CD14-positive monocyte (primary cell): Measurements from ENCODE around the gene SSTR5. TPM values are rescaled to one million over a fixed set of nuclear protein-coding genes. Genes with fewer than 3 reads are reported as not detected.
"Not testable (repeated sequence)": the region's sequence is repeated elsewhere in the genome, so short reads cannot be mapped to it uniquely, and the experiment has no call there.

Source experiments
- DNase-seq, 3 donors: peaks; one replicate each; pipeline ENCODE4 v3.0.0-alpha.2; 2011 to 2022
- H2AFZ ChIP-seq: 2 replicates; pipeline ENCODE4 v1.6.0; 2012; ENCODE audit warnings: mild to moderate bottlenecking, low read depth, low read length, inconsistent platforms; ENCODE audit not compliant: insufficient read depth, poor library complexity, severe bottlenecking
- H3K27ac ChIP-seq, 2 donors: 1 replicate in 1 of 2; 2 replicates in 1 of 2; pipeline ENCODE4 v1.5.1; 2012 to 2013; ENCODE audit warnings: low read length in 2 of 2, control low read depth in 1 of 2, inconsistent platforms in 1 of 2, low read depth in 1 of 2, mild to moderate bottlenecking in 1 of 2
- H3K27me3 ChIP-seq, 2 donors: one replicate each; pipeline versions ENCODE4 v1.6.0 to v1.6.1; 2011 to 2013; ENCODE audit warnings: low read length in 2 of 2; ENCODE audit not compliant: control insufficient read depth in 2 of 2, insufficient read depth in 2 of 2
- H3K36me3 ChIP-seq, 2 donors: replicated peaks in 1 of 2; 1 replicate in 1 of 2; 2 replicates in 1 of 2; pipeline versions ENCODE4 v1.5.1 to v1.6.1; 2012 to 2013; ENCODE audit warnings: low read length in 2 of 2, control low read depth in 1 of 2, inconsistent platforms in 1 of 2, mild to moderate bottlenecking in 1 of 2; ENCODE audit not compliant: insufficient read depth in 2 of 2, control insufficient read depth in 1 of 2
- H3K4me1 ChIP-seq, 2 donors: 1 replicate in 1 of 2; 2 replicates in 1 of 2; pipeline versions ENCODE4 v1.5.1 to v1.6.1; 2012 to 2013; ENCODE audit warnings: low read length in 2 of 2, control low read depth in 1 of 2, inconsistent platforms in 1 of 2, mild to moderate bottlenecking in 1 of 2, moderate library complexity in 1 of 2; ENCODE audit not compliant: insufficient read depth in 2 of 2, control insufficient read depth in 1 of 2
- H3K4me2 ChIP-seq: replicated peaks from 2 replicates; pipeline ENCODE3; 2012; ENCODE audit warnings: low read length, moderate library complexity, mild to moderate bottlenecking; ENCODE audit not compliant: poor library complexity, severe bottlenecking; ENCODE audit errors: extremely low read depth
- H3K4me3 ChIP-seq, 3 experiments: fragments of 200-600 bp in 1 of 3; sonication (generic) in 1 of 3; replicated peaks in 1 of 3; 1 replicate in 2 of 3; 2 replicates in 1 of 3; pipeline ENCODE4 v1.5.1; 2011 to 2013; ENCODE audit warnings: low read length in 3 of 3, mild to moderate bottlenecking in 3 of 3, control low read depth in 2 of 3, low read depth in 2 of 3, inconsistent platforms in 1 of 3, moderate library complexity in 1 of 3
- H3K79me2 ChIP-seq: 2 replicates; pipeline ENCODE4 v1.6.0; 2012; ENCODE audit warnings: mild to moderate bottlenecking, control low read depth, inconsistent platforms, low read length, moderate library complexity; ENCODE audit not compliant: insufficient read depth
- H3K9ac ChIP-seq: 2 replicates; pipeline ENCODE4 v1.6.0; 2017; ENCODE audit warnings: low read length, mild to moderate bottlenecking; ENCODE audit not compliant: insufficient read depth, poor library complexity, severe bottlenecking
- H3K9me3 ChIP-seq, 2 donors: replicated peaks in 1 of 2; 1 replicate in 1 of 2; 2 replicates in 1 of 2; pipeline versions ENCODE4 v1.5.1 to v1.6.1; 2012 to 2013; ENCODE audit warnings: low read length in 2 of 2, control low read depth in 1 of 2; ENCODE audit not compliant: control insufficient read depth in 1 of 2, insufficient read depth in 1 of 2
- H4K20me1 ChIP-seq: 2 replicates; pipeline ENCODE4 v1.6.0; 2012; ENCODE audit warnings: mild to moderate bottlenecking, low read length, control low read depth, moderate library complexity; ENCODE audit not compliant: insufficient read depth
- H3K27ac Mint-ChIP-seq, 7 donors: one replicate each; pipeline ENCODE4 v1.8.0; 2020; ENCODE audit warnings: mild to moderate bottlenecking in 7 of 7, mixed read lengths in 7 of 7, moderate library complexity in 6 of 7, inconsistent platforms in 2 of 7
- H3K27me3 Mint-ChIP-seq, 3 donors: one replicate each; pipeline ENCODE4 v1.8.0; 2021 to 2022; ENCODE audit warnings: low read depth in 3 of 3, mild to moderate bottlenecking in 3 of 3, mixed read lengths in 3 of 3, moderate library complexity in 3 of 3, inconsistent platforms in 1 of 3
- H3K36me3 Mint-ChIP-seq, 2 donors: one replicate each; pipeline ENCODE4 v1.8.0; 2020; ENCODE audit warnings: mixed read lengths in 2 of 2, inconsistent platforms in 1 of 2, mild to moderate bottlenecking in 1 of 2
- H3K4me1 Mint-ChIP-seq: one replicate; pipeline ENCODE4 v1.8.0; 2020; ENCODE audit warnings: mild to moderate bottlenecking, mixed read lengths
- H3K4me3 Mint-ChIP-seq, 2 donors: one replicate each; pipeline ENCODE4 v1.8.0; 2020; ENCODE audit warnings: mild to moderate bottlenecking in 2 of 2, mixed read lengths in 2 of 2, moderate library complexity in 1 of 2
- H3K9me3 Mint-ChIP-seq, 7 donors: one replicate each; pipeline ENCODE4 v1.8.0; 2020 to 2022; ENCODE audit warnings: mixed read lengths in 7 of 7, mild to moderate bottlenecking in 6 of 7, moderate library complexity in 6 of 7, inconsistent platforms in 2 of 7
- WGBS: methylation state at CpG from one replicate; pipeline ENCODE4 v1.1.5; 2013; ENCODE audit warnings: missing lambda C conversion rate; ENCODE audit not compliant: insufficient coverage; 5-methylcytosine and 5-hydroxymethylcytosine counted together
- intact Hi-C, 2 donors: fragments of 100-400 bp; cut with micrococcal nuclease; formaldehyde crosslinking; loops; one replicate each; pipeline versions ENCODE4 v1.15.0 to v1.15.1; 2023
- polyA minus RNA-seq: library from RNA; depleted of rRNA, polyadenylated mRNA; stranded (reverse); fragments of >200 nt; gene quantifications from 2 replicates; pipeline ENCODE4 v1.2.3, GENCODE V29; 2012
- polyA plus RNA-seq, 3 donors: library from polyadenylated mRNA; depleted of rRNA in 1 of 3; unstranded in 2 of 3; stranded (reverse) in 1 of 3; fragments of 300-500 nt in 2 of 3; fragments of >200 nt in 1 of 3; fragmentation: Illumina TruSeq in 2 of 3; gene quantifications; 1 replicate in 2 of 3; 2 replicates in 1 of 3; pipeline ENCODE4 v1.2.3, GENCODE V29; 2012 to 2021
- total RNA-seq, 12 experiments: library from RNA in 1 of 12; stranded (reverse) in 1 of 12; fragments of 120-200 nt in 1 of 12; gene quantifications; one replicate each; pipeline ENCODE4 v1.2.4 and lab custom pipeline; 2013 to 2026; ENCODE audit warnings: mixed read lengths in 6 of 12, inconsistent platforms in 1 of 12
- TF ChIP-seq, protein P1 (sequence below): fragments of 200-600 bp; IDR thresholded peaks from one replicate; pipeline ENCODE4 v1.8.0; 2022; ENCODE audit warnings: antibody characterized with exemption, mild to moderate bottlenecking

Gene SSTR5
- not detected for total RNA-seq (2013)
- polyA plus RNA-seq: not detected
- not detected in 2 replicates for polyA minus RNA-seq
- total RNA-seq (lab: John Stamatoyannopoulos, UW): 0 to 0.64 (median 0) reads per million in 11 experiments

DNA sequence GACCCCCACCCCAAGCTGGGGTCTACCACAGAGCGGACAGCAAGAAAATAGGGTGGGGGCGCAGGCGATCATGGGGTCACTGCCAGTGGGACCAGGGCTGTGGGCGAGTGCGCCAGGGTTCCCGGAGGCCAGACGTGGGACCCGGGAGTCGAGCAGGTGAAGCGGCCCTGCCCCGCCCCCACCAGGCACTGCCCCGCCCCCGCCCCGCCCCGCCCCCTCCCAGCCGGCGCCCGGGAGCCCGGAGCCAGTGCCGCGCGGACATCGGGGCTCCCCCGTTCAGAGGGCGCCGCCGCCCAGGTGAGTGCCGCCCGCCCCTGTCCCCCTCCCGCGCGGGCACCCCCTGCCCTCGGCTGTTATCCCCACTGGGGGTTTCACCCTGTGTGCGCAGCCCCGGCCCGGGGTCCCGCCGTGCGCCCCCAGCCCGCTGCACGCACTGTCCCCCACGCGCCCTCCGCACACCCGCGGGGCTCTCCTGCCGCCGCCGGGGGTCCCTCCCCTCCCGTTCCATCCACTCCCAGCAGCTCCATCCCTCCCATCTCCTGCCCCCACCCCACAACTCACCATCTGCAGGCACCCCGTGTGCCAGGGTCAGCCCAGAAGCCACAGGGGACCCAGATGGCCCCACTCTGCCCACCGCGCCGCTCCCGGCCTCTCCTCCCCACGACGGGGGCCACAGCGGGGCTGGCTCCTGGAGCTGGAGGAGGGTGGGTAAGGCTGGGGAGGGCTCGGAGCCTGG lies at the start of gene SSTR5:
Gene SSTR5 (plus strand): TSS at position 222 of the 736 bp plus-strand sequence. CDS start 6,122 bp downstream, outside the sequence.
- TF ChIP-seq, protein P1, sequence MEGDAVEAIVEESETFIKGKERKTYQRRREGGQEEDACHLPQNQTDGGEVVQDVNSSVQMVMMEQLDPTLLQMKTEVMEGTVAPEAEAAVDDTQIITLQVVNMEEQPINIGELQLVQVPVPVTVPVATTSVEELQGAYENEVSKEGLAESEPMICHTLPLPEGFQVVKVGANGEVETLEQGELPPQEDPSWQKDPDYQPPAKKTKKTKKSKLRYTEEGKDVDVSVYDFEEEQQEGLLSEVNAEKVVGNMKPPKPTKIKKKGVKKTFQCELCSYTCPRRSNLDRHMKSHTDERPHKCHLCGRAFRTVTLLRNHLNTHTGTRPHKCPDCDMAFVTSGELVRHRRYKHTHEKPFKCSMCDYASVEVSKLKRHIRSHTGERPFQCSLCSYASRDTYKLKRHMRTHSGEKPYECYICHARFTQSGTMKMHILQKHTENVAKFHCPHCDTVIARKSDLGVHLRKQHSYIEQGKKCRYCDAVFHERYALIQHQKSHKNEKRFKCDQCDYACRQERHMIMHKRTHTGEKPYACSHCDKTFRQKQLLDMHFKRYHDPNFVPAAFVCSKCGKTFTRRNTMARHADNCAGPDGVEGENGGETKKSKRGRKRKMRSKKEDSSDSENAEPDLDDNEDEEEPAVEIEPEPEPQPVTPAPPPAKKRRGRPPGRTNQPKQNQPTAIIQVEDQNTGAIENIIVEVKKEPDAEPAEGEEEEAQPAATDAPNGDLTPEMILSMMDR: no peak
- Histone ChIP-seq H3K4me3 (no peak within 1 kb of the TSS), H3K79me2 (no peaks in the 10 kb centered on the region), H3K9me3 (no peaks in the 10 kb centered on the region), H3K9ac (no peak within 1 kb of the TSS), H4K20me1 (no peaks in the 10 kb centered on the region), H3K27ac (no peak within 1 kb of the TSS), H3K36me3 (no peaks in the 10 kb centered on the region), H3K27me3 (peaks cover 0 to 35% of the 10 kb centered on the region in 2 donors), H2AFZ (no peak within 1 kb of the TSS), H3K4me2 (no peak within 1 kb of the TSS), H3K4me1 (no peaks in the 10 kb centered on the region)
- Mint-ChIP-seq H3K27ac (no peak within 1 kb of the TSS), H3K36me3 (no peaks in the 10 kb centered on the region), H3K27me3 (peaks cover 18 to 66% (median 27%) of the 10 kb centered on the region in 3 donors), H3K9me3 (peaks cover 0 to 3% (median 0%) of the 10 kb centered on the region in 7 donors), H3K4me3 (peak within 1 kb of the TSS in 1 of 2 donors; percentile 67), H3K4me1 (no peaks in the 10 kb centered on the region)
- DNase-seq: no peak
- intact Hi-C loops: no loop called here
- WGBS: 12% methylated on average over 35 of the region's 59 CpGs

- Histone ChIP-seq H2AFZ (no peak overlapping the region), H3K9me3 (no peaks in the 10 kb centered on the region), H3K27me3 (peaks cover 0 to 6% of the 10 kb centered on the region in 2 donors), H3K36me3 (no peaks in the 10 kb centered on the region), H3K9ac (no peak overlapping the region), H3K27ac (no peak overlapping the region), H3K79me2 (no peaks in the 10 kb centered on the region), H3K4me1 (no peaks in the 10 kb centered on the region), H4K20me1 (no peaks in the 10 kb centered on the region), H3K4me2 (no peak overlapping the region), H3K4me3 (no peak overlapping the region)
- peaks cover 8 to 14% (median 10%) of the 10 kb centered on the region in 3 donors for H3K27me3 Mint-ChIP-seq
- peaks cover 0 to 2% (median 0%) of the 10 kb centered on the region in 7 donors for H3K9me3 Mint-ChIP-seq
- DNase-seq: no peak
- no peaks in the 10 kb centered on the region for H3K36me3 Mint-ChIP-seq
- no peaks in the 10 kb centered on the region for H3K4me1 Mint-ChIP-seq
- 91% methylated on average over 17 of the region's 20 CpGs for WGBS
- no peak overlapping the region for H3K27ac Mint-ChIP-seq
- intact Hi-C loops: no loop called here
- no peak overlapping the region for H3K4me3 Mint-ChIP-seq
- TF ChIP-seq, protein P1: no peak
Observed at GRCh38 chr16:1024138-1024537, 48.4 kb upstream of the SSTR5 start.

DNA sequence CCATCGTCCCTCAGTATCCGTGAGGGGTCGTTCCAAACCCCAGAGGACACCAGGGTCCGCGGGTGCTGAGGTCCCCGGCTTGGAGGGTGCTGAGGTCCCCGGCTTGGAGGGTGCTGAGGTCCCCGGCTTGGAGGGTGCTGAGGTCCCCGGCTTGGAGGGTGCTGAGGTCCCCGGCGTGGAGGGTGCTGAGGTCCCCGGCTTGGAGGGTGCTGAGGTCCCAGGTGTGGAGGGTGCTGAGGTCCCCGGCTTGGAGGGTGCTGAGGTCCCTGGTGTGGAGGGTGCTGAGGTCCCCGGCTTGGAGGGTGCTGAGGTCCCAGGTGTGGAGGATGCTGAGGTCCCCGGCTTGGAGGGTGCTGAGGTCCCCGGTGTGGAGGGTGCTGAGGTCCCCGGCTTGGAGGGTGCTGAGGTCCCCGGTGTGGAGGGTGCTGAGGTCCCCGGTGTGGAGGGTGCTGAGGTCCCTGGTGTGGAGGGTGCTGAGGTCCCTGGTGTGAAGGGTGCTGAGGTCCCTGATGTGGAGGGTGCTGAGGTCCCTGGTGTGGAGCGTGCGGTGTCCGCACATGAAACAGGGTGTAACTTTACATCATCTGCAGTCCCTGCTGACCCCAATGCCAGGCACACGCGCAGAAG lies 47.3 kb upstream of the SSTR5 start:
- H3K9me3 Mint-ChIP-seq, H3K27ac Mint-ChIP-seq, H3K27me3 ChIP-seq, H3K4me1 Mint-ChIP-seq, H3K4me3 ChIP-seq, intact Hi-C loops, H3K4me2 ChIP-seq, H2AFZ ChIP-seq, H3K36me3 Mint-ChIP-seq, H3K9me3 ChIP-seq, H3K79me2 ChIP-seq, H3K27ac ChIP-seq, H4K20me1 ChIP-seq, H3K9ac ChIP-seq, H3K4me1 ChIP-seq, H3K4me3 Mint-ChIP-seq, H3K36me3 ChIP-seq: not testable (repeated sequence)
- DNase-seq: peak in 2 of 3 donors; percentile 22 to 28
- 76% methylated on average over 19 of the region's 24 CpGs for WGBS
- H3K27me3 Mint-ChIP-seq: peaks cover 11 to 19% (median 15%) of the 10 kb centered on the region in 3 donors
